ENCODE data around the gene HOMER2. TPM values are rescaled to one million over a fixed set of nuclear protein-coding genes. Genes with fewer than 3 reads are reported as not detected.

HOMER2 gene
- polyA plus RNA-seq, 1 experiment = 0.83 TPM

- Histone ChIP-seq H3K27me3 (ENCODE audit: control insufficient read depth, insufficient read depth, low read length) (no peaks in the 10 kb centered on the region), H3K4me3 (ENCODE audit: low read depth, low read length) (no peak overlapping the region), H3K36me3 (ENCODE audit: control insufficient read depth, insufficient read depth, low read length) (no peaks in the 10 kb centered on the region)
- no peak for DNase-seq (ENCODE audit: low read depth)
- TF ChIP-seq, protein P1, sequence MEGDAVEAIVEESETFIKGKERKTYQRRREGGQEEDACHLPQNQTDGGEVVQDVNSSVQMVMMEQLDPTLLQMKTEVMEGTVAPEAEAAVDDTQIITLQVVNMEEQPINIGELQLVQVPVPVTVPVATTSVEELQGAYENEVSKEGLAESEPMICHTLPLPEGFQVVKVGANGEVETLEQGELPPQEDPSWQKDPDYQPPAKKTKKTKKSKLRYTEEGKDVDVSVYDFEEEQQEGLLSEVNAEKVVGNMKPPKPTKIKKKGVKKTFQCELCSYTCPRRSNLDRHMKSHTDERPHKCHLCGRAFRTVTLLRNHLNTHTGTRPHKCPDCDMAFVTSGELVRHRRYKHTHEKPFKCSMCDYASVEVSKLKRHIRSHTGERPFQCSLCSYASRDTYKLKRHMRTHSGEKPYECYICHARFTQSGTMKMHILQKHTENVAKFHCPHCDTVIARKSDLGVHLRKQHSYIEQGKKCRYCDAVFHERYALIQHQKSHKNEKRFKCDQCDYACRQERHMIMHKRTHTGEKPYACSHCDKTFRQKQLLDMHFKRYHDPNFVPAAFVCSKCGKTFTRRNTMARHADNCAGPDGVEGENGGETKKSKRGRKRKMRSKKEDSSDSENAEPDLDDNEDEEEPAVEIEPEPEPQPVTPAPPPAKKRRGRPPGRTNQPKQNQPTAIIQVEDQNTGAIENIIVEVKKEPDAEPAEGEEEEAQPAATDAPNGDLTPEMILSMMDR (IDR thresholded peaks at IDR 0.05; ENCODE audit: insufficient read depth, low read depth, low read length) = no peak
- ChIA-PET POLR2A (no interaction called here), CTCF (no interaction called here)
Measured at GRCh38 chr15:82807920-82808633, 144.4 kb downstream of the HOMER2 start.

DNA sequence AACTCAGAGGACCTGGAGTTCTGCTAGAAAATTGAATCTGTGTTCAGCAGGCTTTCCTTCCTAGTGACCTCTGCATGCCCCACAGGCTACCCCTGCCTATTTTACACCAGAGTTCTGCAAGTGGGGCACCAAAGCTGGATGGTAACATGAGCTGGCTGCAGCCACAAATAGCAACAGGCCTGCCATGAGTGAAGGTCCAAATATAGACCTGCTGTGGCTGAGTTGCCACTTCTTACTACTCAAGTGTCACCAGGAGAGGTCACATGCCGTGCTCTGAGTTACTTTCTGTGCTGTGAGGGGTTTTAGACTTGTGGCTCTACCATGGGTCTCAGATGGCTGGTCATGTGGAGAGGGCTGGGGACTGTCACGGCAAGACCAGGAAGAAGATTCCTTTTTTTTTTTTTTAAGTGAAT lies 146.5 kb downstream of the HOMER2 start, which contains the start of gene FSD2:
Gene FSD2, minus strand, starts transcription at position 76 of the 413 bp plus-strand sequence. CDS start 18,679 bp downstream, outside the sequence.
- Histone ChIP-seq H3K36me3 (ENCODE audit: control insufficient read depth, insufficient read depth, low read length) (no peaks in the 10 kb centered on the region), H3K4me3 (ENCODE audit: low read depth, low read length) (no peak within 1 kb of the TSS), H3K27me3 (ENCODE audit: control insufficient read depth, insufficient read depth, low read length) (no peaks in the 10 kb centered on the region; the same call in 1 of the 2 replicates)
- CTCF ChIA-PET = no interaction called here
- DNase-seq (ENCODE audit: low read depth) = no peak
- POLR2A ChIA-PET = no interaction called here
- TF ChIP-seq, protein P1 (IDR thresholded peaks at IDR 0.05; ENCODE audit: insufficient read depth, low read depth, low read length) = no peak

DNA sequence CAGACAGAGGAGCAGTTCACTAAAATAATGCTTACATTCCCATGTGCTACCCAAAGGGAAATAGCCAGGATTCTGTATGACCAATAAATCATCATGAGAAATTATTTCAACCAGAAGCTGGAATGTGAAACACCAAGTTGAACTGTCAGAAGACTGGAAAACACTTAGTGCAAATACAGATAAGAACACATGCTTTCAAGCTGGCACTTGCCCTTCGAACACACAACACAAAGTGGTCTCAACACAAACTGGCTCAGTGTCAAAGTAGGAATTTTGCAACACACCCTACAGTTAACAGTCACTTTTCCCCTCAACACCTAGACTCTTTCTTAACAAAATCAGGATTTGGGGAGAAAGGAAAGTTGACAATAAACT lies 148.0 kb downstream of the HOMER2 start:
- ChIA-PET POLR2A (no interaction called here), CTCF (no interaction called here)
- H3K27me3 ChIP-seq (ENCODE audit: control insufficient read depth, insufficient read depth, low read length) = no peaks in the 10 kb centered on the region; the same call in 1 of the 2 replicates
- no peaks in the 10 kb centered on the region for H3K36me3 ChIP-seq (ENCODE audit: control insufficient read depth, insufficient read depth, low read length)
- TF ChIP-seq, protein P1 (IDR thresholded peaks at IDR 0.05; ENCODE audit: insufficient read depth, low read depth, low read length) = no peak
- H3K4me3 ChIP-seq (ENCODE audit: low read depth, low read length) = no peak overlapping the region
- DNase-seq (ENCODE audit: low read depth) = no peak

- ChIA-PET POLR2A (no interaction called here), CTCF (interaction anchor here (0.9 kb wide), 1 partner anchor 12 kb away, joined by 3 read pairs; no protein-coding TSS in a partner anchor)
- H3K4me3 ChIP-seq (ENCODE audit: low read depth, low read length) = no peak overlapping the region
- no peak for DNase-seq (ENCODE audit: low read depth)
- H3K36me3 ChIP-seq (ENCODE audit: control insufficient read depth, insufficient read depth, low read length) = no peaks in the 10 kb centered on the region
- H3K27me3 ChIP-seq (ENCODE audit: control insufficient read depth, insufficient read depth, low read length) = no peaks in the 10 kb centered on the region; the same call in 1 of the 2 replicates
- TF ChIP-seq, protein P1 (IDR thresholded peaks at IDR 0.05; ENCODE audit: insufficient read depth, low read depth, low read length) = no peak
Measured at GRCh38 chr15:82803793-82804574, 148.5 kb downstream of the HOMER2 start.

GRCh38 chr15:82802497-82802896 lies 150.0 kb downstream of the HOMER2 start:
- Histone ChIP-seq H3K4me3 (ENCODE audit: low read depth, low read length) (no peak overlapping the region), H3K27me3 (ENCODE audit: control insufficient read depth, insufficient read depth, low read length) (no peaks in the 10 kb centered on the region; the same call in 1 of the 2 replicates), H3K36me3 (ENCODE audit: control insufficient read depth, insufficient read depth, low read length) (no peaks in the 10 kb centered on the region)
- TF ChIP-seq, protein P1 (IDR thresholded peaks at IDR 0.05; ENCODE audit: insufficient read depth, low read depth, low read length) = no peak
- ChIA-PET CTCF (no interaction called here), POLR2A (no interaction called here)
- DNase-seq (ENCODE audit: low read depth) = no peak

Measured in BJ (cell line).